MCF 10A (cell line): ENCODE data around the gene XYLT2. TPM values are rescaled to one million over a fixed set of nuclear protein-coding genes. Genes with fewer than 3 reads are reported as not detected.

Source experiments
- BruUV-seq: library from RNA; stranded (reverse); fragments of 400-500 nt; replicated peaks from 2 replicates; lab custom pipeline; 2021; lab: Mats Ljungman, UMichigan
- CTCF ChIA-PET: fragments of 300-600 bp; sonication (Branson Sonifier 250); formaldehyde crosslinking; extraction: SDS; loops from one replicate; lab custom pipeline; 2021; ENCODE audit warnings: antibody characterized with exemption, inconsistent platforms; lab: Yijun Ruan, JAX
- POLR2A ChIA-PET: fragments of 300-600, 350-650 bp; sonication (Branson Sonifier 250); formaldehyde crosslinking; extraction: SDS; loops from one replicate; lab custom pipeline; 2020; ENCODE audit warnings: antibody characterized with exemption, inconsistent platforms; lab: Yijun Ruan, JAX
- DNase-seq: peaks from one replicate; pipeline ENCODE4 v3.0.0-alpha.2; 2018; ENCODE audit not compliant: unreplicated experiment
- H3K27ac Mint-ChIP-seq: one replicate; pipeline ENCODE4 v1.8.0; 2022; ENCODE audit warnings: mild to moderate bottlenecking, low read depth, mixed read lengths; ENCODE audit not compliant: unreplicated experiment
- H3K27me3 Mint-ChIP-seq: one replicate; pipeline ENCODE4 v1.8.0; 2022; ENCODE audit warnings: mixed read lengths; ENCODE audit not compliant: insufficient read depth, unreplicated experiment
- H3K36me3 Mint-ChIP-seq: one replicate; pipeline ENCODE4 v1.8.0; 2022; ENCODE audit warnings: mild to moderate bottlenecking, moderate library complexity, mixed read lengths; ENCODE audit not compliant: insufficient read depth, unreplicated experiment
- H3K4me1 Mint-ChIP-seq: one replicate; pipeline ENCODE4 v1.8.0; 2022; ENCODE audit warnings: mixed read lengths; ENCODE audit not compliant: insufficient read depth, unreplicated experiment
- H3K4me3 Mint-ChIP-seq: one replicate; pipeline ENCODE4 v1.8.0; 2022; ENCODE audit warnings: mild to moderate bottlenecking, moderate library complexity, mixed read lengths; ENCODE audit not compliant: unreplicated experiment
- H3K9me3 Mint-ChIP-seq: one replicate; pipeline ENCODE4 v1.8.0; 2022; ENCODE audit warnings: mixed read lengths; ENCODE audit not compliant: unreplicated experiment
- CTCF ChIP-seq: fragments of 200-600 bp; IDR thresholded peaks from one replicate; pipeline ENCODE4 v1.8.0; 2022; ENCODE audit warnings: antibody characterized with exemption, mild to moderate bottlenecking; ENCODE audit not compliant: unreplicated experiment
- intact Hi-C: fragments of 100-400 bp; cut with micrococcal nuclease; formaldehyde crosslinking; loops from 2 replicates; pipeline ENCODE4 v1.14.1; 2022
- total RNA-seq: library from RNA; stranded (reverse); gene quantifications from 2 replicates; pipeline ENCODE4 v1.2.3, GENCODE V29; 2022

XYLT2 gene
- total RNA-seq, 1 experiment from 2014 or later: 9.6 TPM

- ChIA-PET POLR2A (interaction anchor here (0.6 to 3.7 kb wide), 6 partner anchors 8 to 116 kb away, joined by 3 to 30 read pairs (median 13); partner anchors contain the start of genes EME1, LRRC59 and MRPL27), CTCF (interaction anchor here (0.6 to 5.2 kb wide), 14 partner anchors 8 to 272 kb away, joined by 3 to 46 read pairs (median 8); partner anchors contain the start of genes ACSF2, LRRC59, RSAD1 and XYLT2)
- TF ChIP-seq CTCF: no peak
- Mint-ChIP-seq H3K36me3 (peaks cover 31% of the 10 kb centered on the region), H3K4me3 (no peak overlapping the region), H3K4me1 (peaks cover 7% of the 10 kb centered on the region), H3K27ac (no peak overlapping the region), H3K27me3 (no peaks in the 10 kb centered on the region), H3K9me3 (no peaks in the 10 kb centered on the region)
- no TSS peak for BruUV-seq
- DNase-seq: no peak
- intact Hi-C loops: no loop called here
Measured at GRCh38 chr17:50363217-50364060, 17.5 kb downstream of the XYLT2 start.

DNA sequence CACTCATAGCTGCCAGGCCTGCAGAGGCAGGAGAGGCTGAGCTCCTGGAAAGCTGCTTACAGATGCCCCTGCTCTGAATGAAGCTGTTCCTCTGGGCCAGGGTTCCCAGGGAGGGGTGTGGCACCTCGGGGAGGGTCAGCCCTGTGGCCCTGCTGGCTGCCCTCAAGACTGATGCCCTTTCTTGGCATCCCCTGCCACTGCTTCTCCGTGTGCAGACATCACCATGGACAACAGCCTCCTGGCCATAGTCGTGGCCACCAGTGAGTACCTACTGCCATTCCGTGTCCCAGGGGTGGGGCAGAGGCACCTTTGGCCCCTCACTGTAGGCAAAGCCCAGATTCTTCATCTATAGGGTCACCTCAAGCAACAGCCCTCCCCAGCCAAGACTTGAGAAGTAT, 18.1 kb downstream of the XYLT2 start:
- DNase-seq: no peak
- Mint-ChIP-seq H3K27me3 (no peaks in the 10 kb centered on the region), H3K27ac (no peak overlapping the region), H3K36me3 (peaks cover 34% of the 10 kb centered on the region), H3K9me3 (no peaks in the 10 kb centered on the region), H3K4me1 (peaks cover 7% of the 10 kb centered on the region), H3K4me3 (no peak overlapping the region)
- no peak for TF ChIP-seq CTCF
- ChIA-PET CTCF (interaction anchor here (3.6 to 5.2 kb wide), 2 partner anchors 33 to 115 kb away, joined by 38 to 46 read pairs; partner anchors contain the start of genes LRRC59 and RSAD1), POLR2A (interaction anchor here (3.4 to 3.5 kb wide), 2 partner anchors 8 to 115 kb away, joined by 19 to 30 read pairs; partner anchors contain the start of genes EME1 and MRPL27)
- BruUV-seq: no TSS peak
- intact Hi-C loops: no loop called here

GRCh38 chr17:50364715-50365114, 18.8 kb downstream of the XYLT2 start:
- no peaks in the 10 kb centered on the region for H3K9me3 Mint-ChIP-seq
- no TSS peak for BruUV-seq
- ChIA-PET CTCF (interaction anchor here (0.7 to 1.5 kb wide), 3 partner anchors 17 to 136 kb away, joined by 3 to 11 read pairs (median 5); partner anchors contain the start of gene LRRC59), POLR2A (interaction anchor here (0.6 to 3.4 kb wide), 3 partner anchors 83 to 227 kb away, joined by 3 to 19 read pairs (median 3); no protein-coding TSS in a partner anchor)
- peak overlapping the region; percentile 64 for H3K27ac Mint-ChIP-seq
- peaks cover 7% of the 10 kb centered on the region for H3K4me1 Mint-ChIP-seq
- H3K4me3 Mint-ChIP-seq: no peak overlapping the region
- intact Hi-C loops: no loop called here
- no peak for DNase-seq
- peaks cover 35% of the 10 kb centered on the region for H3K36me3 Mint-ChIP-seq
- H3K27me3 Mint-ChIP-seq: no peaks in the 10 kb centered on the region
- TF ChIP-seq CTCF: no peak

DNA sequence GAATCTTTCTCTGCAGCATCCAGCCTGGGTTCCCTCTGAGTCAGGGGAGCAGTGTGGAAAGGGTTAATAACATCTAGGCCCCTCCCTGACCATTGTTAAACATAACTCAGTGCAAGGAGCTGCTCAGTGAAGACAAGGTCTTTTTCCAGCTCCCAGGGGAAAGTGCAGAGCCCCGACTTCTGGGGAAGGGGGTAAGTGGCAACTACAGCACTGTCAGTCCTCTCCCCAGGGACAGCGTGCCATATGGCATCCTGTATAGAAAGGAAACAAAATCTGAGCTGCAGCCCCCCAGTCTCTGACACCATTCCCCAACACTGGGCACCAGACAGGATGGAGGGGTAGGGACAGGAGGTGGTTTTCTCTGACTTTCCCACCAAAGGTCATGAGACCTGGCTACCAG, 19.2 kb downstream of the XYLT2 start:
- Mint-ChIP-seq H3K9me3 (no peaks in the 10 kb centered on the region), H3K27ac (peak overlapping the region; percentile 64), H3K36me3 (peaks cover 39% of the 10 kb centered on the region), H3K4me3 (no peak overlapping the region), H3K4me1 (peaks cover 7% of the 10 kb centered on the region), H3K27me3 (no peaks in the 10 kb centered on the region)
- BruUV-seq: no TSS peak
- no peak for DNase-seq
- no peak for TF ChIP-seq CTCF
- intact Hi-C loops: no loop called here
- CTCF ChIA-PET: interaction anchor here (0.6 to 1.5 kb wide), 5 partner anchors 17 to 135 kb away, joined by 3 to 11 read pairs (median 3); partner anchors contain the start of gene LRRC59
- POLR2A ChIA-PET: interaction anchor here (0.6 to 1.1 kb wide), 3 partner anchors 11 to 227 kb away, joined by 3 read pairs; no protein-coding TSS in a partner anchor
